ENCODE data around the gene GUCY2F.

GUCY2F gene

DNA sequence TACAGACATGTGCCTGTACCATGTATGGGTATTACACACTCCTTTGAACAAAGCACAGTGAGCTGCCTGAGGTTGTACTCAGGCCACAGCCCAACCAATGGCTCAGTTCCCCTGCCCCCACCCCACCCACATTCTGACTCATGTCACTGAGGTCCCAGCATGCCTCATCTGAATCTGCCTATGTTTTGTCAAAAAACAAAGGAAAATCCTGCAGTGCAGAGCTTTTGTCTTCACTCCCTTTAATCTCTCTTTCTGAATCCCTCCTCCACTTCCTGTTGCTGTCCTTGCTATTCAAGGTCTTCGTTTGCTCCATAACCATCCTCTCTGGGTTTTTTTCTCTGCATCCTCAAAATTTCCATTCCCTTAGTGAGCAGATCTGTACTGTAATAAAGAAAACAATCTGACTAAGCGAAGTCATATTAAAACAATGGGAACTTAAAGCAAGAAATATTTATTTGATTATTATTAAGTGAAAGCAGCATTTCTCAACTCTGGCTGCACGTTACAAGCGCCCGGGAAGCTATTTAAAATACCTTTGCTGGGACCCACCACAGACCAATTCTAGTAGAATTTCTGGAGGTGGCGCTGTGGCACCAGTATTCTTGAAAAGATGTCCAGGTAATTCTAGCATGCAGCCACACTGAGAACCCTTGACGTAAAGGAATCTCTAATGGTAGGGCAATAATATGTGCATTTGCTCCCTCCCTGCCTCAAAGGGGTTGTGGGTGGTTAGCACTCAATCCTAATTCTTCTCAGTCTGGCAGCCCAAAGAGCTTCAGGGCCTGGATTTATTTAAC lies 8.7 kb downstream of the GUCY2F start:
- no peaks in the 10 kb centered on the region for H3K4me1 ChIP-seq (ENCODE audit: control insufficient read depth, insufficient read depth, low read length)
- H3K9me3 ChIP-seq (ENCODE audit: control insufficient read depth, low read length): no peaks in the 10 kb centered on the region
- no peaks in the 10 kb centered on the region for H3K36me3 ChIP-seq (ENCODE audit: control insufficient read depth, insufficient read depth, low read length, severe bottlenecking)
- H3K9ac ChIP-seq (ENCODE audit: low read length): no peak overlapping the region
- H3K27me3 ChIP-seq (replicated peaks; ENCODE audit: control insufficient read depth, insufficient read depth, low read length): peaks cover 48% of the 10 kb centered on the region
- H3K4me3 ChIP-seq (ENCODE audit: low read length): no peak overlapping the region
- DNase-seq (ENCODE audit: low read depth): peak; percentile 21

DNA sequence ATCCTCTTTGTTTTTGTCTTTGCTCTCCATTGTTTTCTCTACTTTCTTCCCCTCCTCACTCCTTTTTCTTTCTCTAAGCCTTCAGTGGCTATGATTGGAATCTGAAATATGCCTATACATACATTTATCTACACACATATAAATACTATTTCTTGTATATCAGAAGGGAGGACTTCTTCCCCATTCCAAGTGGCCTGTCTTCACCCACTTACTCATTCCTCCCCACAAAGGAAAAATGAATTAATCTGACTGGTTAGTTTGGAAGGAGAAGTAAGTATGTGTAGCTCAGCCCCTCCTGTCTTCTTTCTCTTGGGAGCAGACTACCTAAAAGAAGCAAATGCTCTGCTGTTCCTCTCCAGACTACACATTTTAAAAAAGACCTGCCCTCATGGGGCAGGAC lies 17.7 kb downstream of the GUCY2F start:
- H3K9ac ChIP-seq (ENCODE audit: low read length): no peak overlapping the region
- no peak overlapping the region for H3K4me3 ChIP-seq (ENCODE audit: low read length)
- peaks cover 30% of the 10 kb centered on the region for H3K27me3 ChIP-seq (replicated peaks; ENCODE audit: control insufficient read depth, insufficient read depth, low read length)
- no peak for DNase-seq (ENCODE audit: low read depth)
- H3K36me3 ChIP-seq (ENCODE audit: control insufficient read depth, insufficient read depth, low read length, severe bottlenecking): no peaks in the 10 kb centered on the region
- H3K9me3 ChIP-seq (ENCODE audit: control insufficient read depth, low read length): peaks cover 31% of the 10 kb centered on the region
- H3K4me1 ChIP-seq (ENCODE audit: control insufficient read depth, insufficient read depth, low read length): no peaks in the 10 kb centered on the region

DNA sequence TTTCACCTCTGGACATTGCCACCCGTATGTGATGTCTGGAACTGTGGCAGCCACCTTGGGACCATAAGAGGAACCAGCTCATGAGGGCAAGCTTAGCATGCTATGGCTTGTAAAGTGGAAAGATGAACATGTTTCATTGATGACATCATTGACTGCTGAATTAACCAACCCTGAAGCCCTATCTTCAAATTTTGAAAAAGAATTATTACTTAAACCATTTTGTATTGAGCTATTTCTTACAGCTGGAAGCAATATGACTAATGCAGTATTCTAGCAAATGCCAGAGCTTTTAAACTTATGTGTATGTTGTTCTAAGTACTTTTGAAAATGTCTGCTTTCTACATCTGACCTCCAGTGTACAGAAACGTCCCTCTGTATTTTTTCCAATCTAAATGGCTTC lies 18.1 kb downstream of the GUCY2F start:
- DNase-seq (ENCODE audit: low read depth): no peak
- no peak overlapping the region for H3K4me3 ChIP-seq (ENCODE audit: low read length)
- H3K9ac ChIP-seq (ENCODE audit: low read length): no peak overlapping the region
- no peaks in the 10 kb centered on the region for H3K4me1 ChIP-seq (ENCODE audit: control insufficient read depth, insufficient read depth, low read length)
- H3K9me3 ChIP-seq (ENCODE audit: control insufficient read depth, low read length): peaks cover 34% of the 10 kb centered on the region
- H3K27me3 ChIP-seq (replicated peaks; ENCODE audit: control insufficient read depth, insufficient read depth, low read length): peaks cover 30% of the 10 kb centered on the region
- H3K36me3 ChIP-seq (ENCODE audit: control insufficient read depth, insufficient read depth, low read length, severe bottlenecking): no peaks in the 10 kb centered on the region

GRCh38 chrX:109448282-109448938 lies 33.5 kb downstream of the GUCY2F start:
- peak; percentile 36 for DNase-seq (ENCODE audit: low read depth)
- H3K4me1 ChIP-seq (ENCODE audit: control insufficient read depth, insufficient read depth, low read length): no peaks in the 10 kb centered on the region
- H3K4me3 ChIP-seq (ENCODE audit: low read length): no peak overlapping the region
- H3K27me3 ChIP-seq (replicated peaks; ENCODE audit: control insufficient read depth, insufficient read depth, low read length): peaks cover 50% of the 10 kb centered on the region
- H3K9me3 ChIP-seq (ENCODE audit: control insufficient read depth, low read length): peaks cover 14% of the 10 kb centered on the region
- H3K36me3 ChIP-seq (ENCODE audit: control insufficient read depth, insufficient read depth, low read length, severe bottlenecking): no peaks in the 10 kb centered on the region
- no peak overlapping the region for H3K9ac ChIP-seq (ENCODE audit: low read length)

DNA sequence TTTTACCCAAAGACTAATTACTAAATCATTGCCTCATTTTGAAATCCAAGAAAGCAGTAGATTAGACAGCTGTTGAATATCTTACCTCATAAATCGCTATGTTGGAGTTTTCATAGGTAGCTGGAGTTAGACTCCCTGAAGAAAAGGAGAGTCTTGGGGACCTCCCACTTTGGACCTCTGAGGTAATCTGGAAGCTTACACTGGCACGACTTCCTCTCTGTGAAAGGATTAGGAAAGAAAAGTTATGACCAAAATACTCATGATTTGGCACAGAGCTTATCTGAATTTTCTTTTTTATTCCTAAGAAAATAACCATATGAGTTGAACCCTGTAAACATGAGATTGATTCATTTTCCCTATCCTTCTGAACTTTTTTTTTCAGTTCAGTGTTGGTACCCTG lies 40.6 kb downstream of the GUCY2F start:
- Histone ChIP-seq H3K9me3 (ENCODE audit: control insufficient read depth, low read length) (peaks cover 16% of the 10 kb centered on the region), H3K4me3 (ENCODE audit: low read length) (no peak overlapping the region), H3K4me1 (ENCODE audit: control insufficient read depth, insufficient read depth, low read length) (no peaks in the 10 kb centered on the region), H3K9ac (ENCODE audit: low read length) (no peak overlapping the region), H3K36me3 (ENCODE audit: control insufficient read depth, insufficient read depth, low read length, severe bottlenecking) (no peaks in the 10 kb centered on the region), H3K27me3 (replicated peaks; ENCODE audit: control insufficient read depth, insufficient read depth, low read length) (peaks cover 31% of the 10 kb centered on the region)
- DNase-seq (ENCODE audit: low read depth): no peak

DNA sequence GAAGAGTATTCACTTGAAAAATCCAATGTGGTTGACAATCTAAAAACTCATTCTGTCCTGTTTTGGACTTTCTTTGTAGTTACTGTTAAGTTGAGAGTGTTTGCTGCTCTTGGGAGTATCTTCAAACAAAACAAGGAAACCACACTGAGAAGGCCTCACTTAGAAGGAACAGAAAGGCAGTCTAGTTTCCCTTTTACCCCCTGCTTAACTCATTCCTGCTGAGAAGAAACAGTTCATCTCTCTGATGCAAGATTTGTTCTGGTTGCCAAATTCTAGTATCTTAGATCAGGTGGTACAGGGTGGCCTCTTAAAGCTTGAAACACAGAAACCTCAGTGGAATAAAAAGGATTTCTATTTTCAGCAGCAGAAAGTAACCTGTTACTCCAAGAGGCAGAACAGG lies 41.4 kb downstream of the GUCY2F start:
- Histone ChIP-seq H3K9ac (ENCODE audit: low read length) (no peak overlapping the region), H3K36me3 (ENCODE audit: control insufficient read depth, insufficient read depth, low read length, severe bottlenecking) (no peaks in the 10 kb centered on the region), H3K4me1 (ENCODE audit: control insufficient read depth, insufficient read depth, low read length) (no peaks in the 10 kb centered on the region), H3K4me3 (ENCODE audit: low read length) (no peak overlapping the region), H3K9me3 (ENCODE audit: control insufficient read depth, low read length) (peaks cover 16% of the 10 kb centered on the region), H3K27me3 (replicated peaks; ENCODE audit: control insufficient read depth, insufficient read depth, low read length) (peaks cover 31% of the 10 kb centered on the region)
- DNase-seq (ENCODE audit: low read depth): peak; percentile 10

- Histone ChIP-seq H3K4me1 (ENCODE audit: control insufficient read depth, insufficient read depth, low read length) (no peaks in the 10 kb centered on the region), H3K36me3 (ENCODE audit: control insufficient read depth, insufficient read depth, low read length, severe bottlenecking) (no peaks in the 10 kb centered on the region), H3K9ac (ENCODE audit: low read length) (no peak overlapping the region), H3K27me3 (replicated peaks; ENCODE audit: control insufficient read depth, insufficient read depth, low read length) (peaks cover 56% of the 10 kb centered on the region), H3K4me3 (ENCODE audit: low read length) (no peak overlapping the region), H3K9me3 (ENCODE audit: control insufficient read depth, low read length) (peaks cover 8% of the 10 kb centered on the region)
- DNase-seq (ENCODE audit: low read depth): no peak
Measured at GRCh38 chrX:109409181-109409580, 72.7 kb downstream of the GUCY2F start.

GRCh38 chrX:109403922-109404321 lies 78.0 kb downstream of the GUCY2F start:
- H3K27me3 ChIP-seq (replicated peaks; ENCODE audit: control insufficient read depth, insufficient read depth, low read length): peaks cover 65% of the 10 kb centered on the region
- no peak overlapping the region for H3K4me3 ChIP-seq (ENCODE audit: low read length)
- no peak for DNase-seq (ENCODE audit: low read depth)
- H3K9ac ChIP-seq (ENCODE audit: low read length): no peak overlapping the region
- no peaks in the 10 kb centered on the region for H3K4me1 ChIP-seq (ENCODE audit: control insufficient read depth, insufficient read depth, low read length)
- no peaks in the 10 kb centered on the region for H3K9me3 ChIP-seq (ENCODE audit: control insufficient read depth, low read length)
- H3K36me3 ChIP-seq (ENCODE audit: control insufficient read depth, insufficient read depth, low read length, severe bottlenecking): no peaks in the 10 kb centered on the region

DNA sequence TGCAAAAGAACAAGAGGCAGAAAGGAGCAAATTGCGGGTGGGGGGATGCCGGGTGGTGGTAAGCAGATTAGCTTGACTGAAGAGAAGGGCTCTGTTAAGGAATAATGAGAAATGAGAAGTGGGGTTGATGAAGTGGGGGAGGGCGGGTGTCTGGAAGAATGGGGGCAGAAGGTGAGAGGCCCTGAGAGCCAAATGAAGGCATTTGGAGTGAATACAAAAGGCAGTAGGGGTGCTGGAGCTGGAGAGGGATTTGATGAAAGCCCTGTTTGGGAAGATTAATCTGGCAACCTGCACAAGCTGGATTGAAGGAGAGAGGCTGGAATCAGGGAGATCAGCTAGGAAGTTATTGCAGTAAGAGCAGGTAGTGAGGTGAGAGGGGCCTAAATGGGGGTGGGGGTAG lies 82.1 kb downstream of the GUCY2F start:
- Histone ChIP-seq H3K4me1 (ENCODE audit: control insufficient read depth, insufficient read depth, low read length) (no peaks in the 10 kb centered on the region), H3K4me3 (ENCODE audit: low read length) (no peak overlapping the region), H3K9me3 (ENCODE audit: control insufficient read depth, low read length) (no peaks in the 10 kb centered on the region), H3K9ac (ENCODE audit: low read length) (no peak overlapping the region), H3K27me3 (replicated peaks; ENCODE audit: control insufficient read depth, insufficient read depth, low read length) (peaks cover 72% of the 10 kb centered on the region), H3K36me3 (ENCODE audit: control insufficient read depth, insufficient read depth, low read length, severe bottlenecking) (no peaks in the 10 kb centered on the region)
- no peak for DNase-seq (ENCODE audit: low read depth)

DNA sequence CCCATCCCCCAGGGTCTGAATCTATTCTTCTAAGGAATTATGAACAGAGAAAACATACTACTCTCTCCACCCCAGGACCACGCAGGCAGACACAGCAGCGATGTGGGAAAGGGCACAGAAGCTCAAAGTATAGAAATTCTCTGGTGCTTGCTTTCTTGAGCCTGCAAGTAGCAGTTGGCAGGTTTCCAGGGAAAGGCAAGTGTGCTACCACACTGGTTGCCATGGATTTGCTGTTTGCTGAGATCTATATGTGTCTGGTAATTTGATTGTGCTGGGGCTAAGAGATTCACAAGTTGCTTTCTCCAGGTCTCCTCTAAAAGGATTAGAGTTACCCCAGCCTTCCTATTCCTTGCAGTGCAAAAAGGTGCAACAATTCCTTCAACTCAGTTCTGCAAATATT lies 83.1 kb downstream of the GUCY2F start:
- H3K9ac ChIP-seq (ENCODE audit: low read length): no peak overlapping the region
- no peak for DNase-seq (ENCODE audit: low read depth)
- no peak overlapping the region for H3K4me3 ChIP-seq (ENCODE audit: low read length)
- no peaks in the 10 kb centered on the region for H3K4me1 ChIP-seq (ENCODE audit: control insufficient read depth, insufficient read depth, low read length)
- H3K9me3 ChIP-seq (ENCODE audit: control insufficient read depth, low read length): no peaks in the 10 kb centered on the region
- no peaks in the 10 kb centered on the region for H3K36me3 ChIP-seq (ENCODE audit: control insufficient read depth, insufficient read depth, low read length, severe bottlenecking)
- peaks cover 72% of the 10 kb centered on the region for H3K27me3 ChIP-seq (replicated peaks; ENCODE audit: control insufficient read depth, insufficient read depth, low read length)

DNA sequence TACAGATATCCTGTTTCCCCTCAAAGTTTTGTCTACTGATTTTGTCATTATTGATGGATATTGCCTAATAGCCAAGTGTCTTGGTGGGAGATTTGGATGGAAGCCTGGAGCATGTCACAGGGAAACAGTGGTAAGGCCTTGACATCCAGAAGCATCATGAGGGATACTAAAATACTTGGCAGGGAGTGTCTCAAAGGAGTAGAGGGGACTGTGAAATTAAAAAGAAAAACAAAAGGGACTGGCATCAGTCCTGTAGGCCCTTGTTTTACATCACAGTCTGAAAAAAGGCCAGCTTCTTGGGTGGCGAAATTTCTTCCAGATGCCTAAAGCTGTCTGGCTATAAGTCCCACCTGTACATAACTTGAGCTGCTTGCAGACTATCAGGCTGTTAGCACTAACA lies 83.8 kb downstream of the GUCY2F start:
- no peaks in the 10 kb centered on the region for H3K9me3 ChIP-seq (ENCODE audit: control insufficient read depth, low read length)
- H3K9ac ChIP-seq (ENCODE audit: low read length): no peak overlapping the region
- H3K4me3 ChIP-seq (ENCODE audit: low read length): no peak overlapping the region
- H3K36me3 ChIP-seq (ENCODE audit: control insufficient read depth, insufficient read depth, low read length, severe bottlenecking): no peaks in the 10 kb centered on the region
- no peaks in the 10 kb centered on the region for H3K4me1 ChIP-seq (ENCODE audit: control insufficient read depth, insufficient read depth, low read length)
- DNase-seq (ENCODE audit: low read depth): no peak
- peaks cover 66% of the 10 kb centered on the region for H3K27me3 ChIP-seq (replicated peaks; ENCODE audit: control insufficient read depth, insufficient read depth, low read length)
